RWPE2 (cell line): Measurements from ENCODE around the gene HTRA3.

Experiments used
- ATAC-seq: fragments of 200-7000 bp; cut with Tn5 transposase; 3 replicates; pipeline ENCODE4 v1.9.1; 2021; ENCODE audit warnings: low read depth
- DNase-seq: peaks from one replicate; pipeline ENCODE4 v3.0.0-alpha.2; 2020; ENCODE audit warnings: low spot score
- H3K27ac ChIP-seq: fragments of 450-650 bp; 2 replicates; pipeline ENCODE4 v1.5.1; 2017; ENCODE audit warnings: mild to moderate bottlenecking; ENCODE audit not compliant: poor library complexity, severe bottlenecking
- H3K27me3 ChIP-seq: fragments of 250-450 bp; sonication (Bioruptor Pico); 2 replicates; pipeline ENCODE4 v1.5.1; 2021; ENCODE audit warnings: mild to moderate bottlenecking, moderate library complexity; ENCODE audit not compliant: insufficient read depth, poor library complexity, severe bottlenecking
- H3K36me3 ChIP-seq: fragments of 250-450 bp; sonication (Bioruptor Pico); 2 replicates; pipeline ENCODE4 v1.5.1; 2020; ENCODE audit warnings: low read depth, mild to moderate bottlenecking, moderate library complexity
- H3K4me1 ChIP-seq: fragments of 250-450 bp; sonication (Bioruptor Pico); 2 replicates; pipeline ENCODE4 v1.5.1; 2021; ENCODE audit warnings: mild to moderate bottlenecking, moderate library complexity; ENCODE audit not compliant: insufficient read depth, poor library complexity, severe bottlenecking
- H3K4me3 ChIP-seq: fragments of 250-450 bp; sonication (Bioruptor Pico); 2 replicates; pipeline ENCODE4 v1.5.1; 2021; ENCODE audit warnings: mild to moderate bottlenecking, moderate library complexity; ENCODE audit not compliant: severe bottlenecking
- H3K9me3 ChIP-seq: fragments of 250-450 bp; sonication (Bioruptor Pico); 2 replicates; pipeline ENCODE4 v1.5.1; 2021; ENCODE audit warnings: mild to moderate bottlenecking, moderate library complexity; ENCODE audit not compliant: severe bottlenecking
- CTCF ChIP-seq: fragments of 450-650 bp; IDR thresholded peaks from one replicate; pipeline ENCODE4 v1.5.1; 2017; ENCODE audit warnings: mild to moderate bottlenecking, moderate library complexity; ENCODE audit not compliant: poor library complexity, severe bottlenecking

The HTRA3 gene

GRCh38 chr4:8234715-8235114, 34.8 kb upstream of the HTRA3 start:
- no peak for TF ChIP-seq CTCF
- Histone ChIP-seq H3K9me3 (no peaks in the 10 kb centered on the region), H3K36me3 (peaks cover 94% of the 10 kb centered on the region), H3K4me3 (no peak overlapping the region), H3K27ac (no peak overlapping the region), H3K27me3 (no peaks in the 10 kb centered on the region), H3K4me1 (no peaks in the 10 kb centered on the region)
- ATAC-seq (no peak), DNase-seq (no peak)

GRCh38 chr4:8235224-8235623, 34.3 kb upstream of the HTRA3 start:
- Histone ChIP-seq H3K27me3 (no peaks in the 10 kb centered on the region), H3K36me3 (peaks cover 96% of the 10 kb centered on the region), H3K9me3 (no peaks in the 10 kb centered on the region), H3K4me1 (no peaks in the 10 kb centered on the region), H3K4me3 (no peak overlapping the region), H3K27ac (no peak overlapping the region)
- DNase-seq: no peak
- TF ChIP-seq CTCF: no peak
- no peak for ATAC-seq

- Histone ChIP-seq H3K36me3 (peaks cover 95% of the 10 kb centered on the region), H3K27ac (no peak overlapping the region), H3K4me3 (no peak overlapping the region), H3K27me3 (no peaks in the 10 kb centered on the region), H3K4me1 (no peaks in the 10 kb centered on the region), H3K9me3 (no peaks in the 10 kb centered on the region)
- no peak for ATAC-seq
- TF ChIP-seq CTCF: no peak
- DNase-seq: no peak
These were observed 33.9 kb upstream of the HTRA3 start for GRCh38 chr4:8235686-8236085.

DNA sequence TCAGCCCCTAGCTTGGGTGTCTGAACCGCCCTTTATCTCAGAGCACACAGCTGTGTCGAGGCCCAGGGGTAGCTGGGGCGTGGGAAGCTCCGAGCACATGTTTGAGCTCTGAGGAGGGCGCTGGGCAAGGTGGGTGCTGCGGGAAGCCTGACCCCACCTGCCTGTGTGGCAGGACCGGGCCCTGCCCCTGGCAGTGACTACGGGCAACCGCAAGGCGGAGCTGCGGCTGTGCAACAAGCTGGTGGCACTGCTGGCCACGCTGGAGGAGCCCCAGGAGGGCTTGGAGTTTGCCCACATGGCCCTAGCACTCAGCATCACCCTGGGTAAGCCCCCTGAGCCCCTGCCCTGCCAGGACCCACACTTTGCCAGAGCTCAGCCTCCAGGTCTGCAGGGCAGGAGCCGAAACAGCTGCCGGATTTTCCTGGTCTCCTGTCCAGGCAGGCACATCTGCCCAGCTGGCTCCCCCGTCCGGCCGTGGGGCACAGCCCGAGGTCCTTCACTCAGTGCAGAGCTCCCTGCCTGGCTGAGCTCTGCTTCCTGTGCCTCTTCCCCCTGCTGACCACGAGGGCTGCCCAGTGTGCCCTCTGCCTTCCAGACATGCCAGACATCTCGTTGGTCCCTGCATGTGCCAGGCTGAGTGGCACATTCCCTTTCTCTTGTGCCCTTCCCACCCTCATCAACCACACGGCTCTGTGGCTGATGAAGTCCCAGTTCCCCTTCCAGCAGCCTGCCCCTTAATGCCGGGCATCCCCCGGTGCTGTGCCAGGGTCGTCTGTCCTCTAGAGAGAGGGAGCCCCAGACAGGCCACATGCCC, 33.2 kb upstream of the HTRA3 start:
- Histone ChIP-seq H3K4me1 (no peaks in the 10 kb centered on the region), H3K27ac (no peak overlapping the region), H3K4me3 (no peak overlapping the region), H3K9me3 (no peaks in the 10 kb centered on the region), H3K36me3 (peaks cover 92% of the 10 kb centered on the region), H3K27me3 (no peaks in the 10 kb centered on the region)
- no peak for TF ChIP-seq CTCF
- ATAC-seq: no peak
- DNase-seq: no peak

DNA sequence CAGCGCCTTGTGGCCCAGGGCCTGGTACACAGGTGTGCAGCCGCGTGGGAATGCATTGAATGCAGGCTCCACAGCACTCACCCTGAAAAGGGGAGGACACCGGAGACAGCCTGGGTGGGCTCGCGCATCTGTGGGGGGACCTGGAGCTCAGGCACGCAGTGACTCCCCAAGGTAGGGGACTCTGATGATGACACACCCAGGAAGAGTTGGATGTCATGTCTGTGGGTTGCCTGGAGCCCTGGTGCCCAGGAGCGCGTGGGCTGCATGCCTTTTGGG, 32.7 kb upstream of the HTRA3 start:
- H3K4me1 ChIP-seq: no peaks in the 10 kb centered on the region
- H3K27me3 ChIP-seq: no peaks in the 10 kb centered on the region
- TF ChIP-seq CTCF: no peak
- no peak overlapping the region for H3K4me3 ChIP-seq
- H3K9me3 ChIP-seq: no peaks in the 10 kb centered on the region
- no peak overlapping the region for H3K27ac ChIP-seq
- H3K36me3 ChIP-seq: peaks cover 92% of the 10 kb centered on the region
- ATAC-seq (no peak), DNase-seq (no peak)
